Common myeloid progenitor, CD34-positive (primary cell): ENCODE measurements around the gene RABEP1.
A peak's percentile ranks its signal among the peaks of the same experiment; 100 is the strongest.

Experiments
- CTCF ChIA-PET: fragments of 350-600 bp; sonication (Branson Sonifier 250); formaldehyde crosslinking; loops from one replicate; lab custom pipeline; 2021; ENCODE audit warnings: antibody characterized with exemption; lab: Charles Lee
- POLR2A ChIA-PET: fragments of 350-600 bp; sonication (Branson Sonifier 250); formaldehyde crosslinking; loops from one replicate; lab custom pipeline; 2021; ENCODE audit warnings: antibody characterized with exemption; lab: Charles Lee
- DNase-seq, 3 donors: peaks; one replicate each; pipeline versions ENCODE4 v3.0.0 to v3.0.0-alpha.2; 2013
- H3K27ac ChIP-seq, 2 experiments: 1 replicate in 1 of 2; 2 replicates in 1 of 2; pipeline ENCODE4 v1.7.0; 2013; ENCODE audit warnings: inconsistent platforms in 2 of 2, low read length in 2 of 2, mild to moderate bottlenecking in 2 of 2, low read depth in 1 of 2, moderate library complexity in 1 of 2; ENCODE audit not compliant: severe bottlenecking in 2 of 2, insufficient read depth in 1 of 2, poor library complexity in 1 of 2
- H3K27me3 ChIP-seq, 5 experiments: replicated peaks in 2 of 5; 1 replicate in 3 of 5; 2 replicates in 2 of 5; pipeline versions ENCODE4 v1.6.1 to v1.7.0; 2013; ENCODE audit warnings: low read length in 4 of 5, mild to moderate bottlenecking in 2 of 5, moderate library complexity in 2 of 5, inconsistent platforms in 1 of 5; ENCODE audit not compliant: insufficient read depth in 5 of 5, control insufficient read depth in 4 of 5
- H3K36me3 ChIP-seq, 4 experiments: 1 replicate in 2 of 4; 2 replicates in 2 of 4; pipeline versions ENCODE4 v1.6.1 to v1.7.0; 2013; ENCODE audit warnings: low read length in 3 of 4, control low read depth in 1 of 4, mild to moderate bottlenecking in 1 of 4; ENCODE audit not compliant: control insufficient read depth in 4 of 4, insufficient read depth in 4 of 4
- H3K4me1 ChIP-seq, 4 experiments: 1 replicate in 3 of 4; 2 replicates in 1 of 4; pipeline versions ENCODE4 v1.6.1 to v1.7.1; 2013; ENCODE audit warnings: low read length in 3 of 4, mild to moderate bottlenecking in 3 of 4, control low read depth in 1 of 4, inconsistent platforms in 1 of 4, moderate library complexity in 1 of 4; ENCODE audit not compliant: control insufficient read depth in 4 of 4, insufficient read depth in 4 of 4; ENCODE audit errors: control extremely low read depth in 1 of 4
- H3K4me3 ChIP-seq, 7 experiments: 1 replicate in 4 of 7; 2 replicates in 3 of 7; pipeline versions ENCODE4 v1.5.1 to v1.7.0; 2013; ENCODE audit warnings: mild to moderate bottlenecking in 7 of 7, low read length in 6 of 7, moderate library complexity in 6 of 7, inconsistent platforms in 2 of 7, low read depth in 2 of 7, control low read depth in 1 of 7; ENCODE audit not compliant: insufficient read depth in 4 of 7, control insufficient read depth in 1 of 7; ENCODE audit errors: extremely low read depth in 1 of 7
- H3K9me3 ChIP-seq, 5 experiments: 1 replicate in 4 of 5; 2 replicates in 1 of 5; pipeline versions ENCODE4 v1.6.1 to v1.7.1; 2013; ENCODE audit warnings: low read length in 4 of 5, mild to moderate bottlenecking in 2 of 5, inconsistent platforms in 1 of 5, low read depth in 1 of 5, moderate library complexity in 1 of 5; ENCODE audit not compliant: control insufficient read depth in 4 of 5, insufficient read depth in 2 of 5; ENCODE audit errors: control extremely low read depth in 1 of 5
- WGBS: methylation state at CpG from one replicate; pipeline ENCODE4 v1.1.5; 2013; ENCODE audit not compliant: insufficient coverage; 5-methylcytosine and 5-hydroxymethylcytosine counted together

RABEP1 gene

GRCh38 chr17:5329784-5330557 lies 47.9 kb downstream of the RABEP1 start:
- DNase-seq = peak in 2 of 3 donors; percentile 9 to 25

GRCh38 chr17:5330981-5331380 lies 48.9 kb downstream of the RABEP1 start:
- ChIA-PET CTCF (no interaction called here), POLR2A (no interaction called here)
- H3K9me3 ChIP-seq = no peaks in the 10 kb centered on the region
- H3K4me3 ChIP-seq = no peak overlapping the region
- H3K27me3 ChIP-seq = no peaks in the 10 kb centered on the region
- H3K36me3 ChIP-seq = peaks cover 11 to 32% (median 17%) of the 10 kb centered on the region in 4 experiments
- no CpG with 5 or more reads among the region's 2 CpGs for WGBS
- no peak overlapping the region for H3K27ac ChIP-seq
- no peak for DNase-seq
- peaks cover 3 to 6% (median 5%) of the 10 kb centered on the region in 4 experiments for H3K4me1 ChIP-seq

More at GRCh38 chr17:5329784-5330557, 47.9 kb downstream of the RABEP1 start:
- Histone ChIP-seq H3K4me1 (peaks cover 3 to 6% (median 5%) of the 10 kb centered on the region in 4 experiments), H3K27ac (no peak overlapping the region), H3K36me3 (peaks cover 11 to 29% (median 16%) of the 10 kb centered on the region in 4 experiments), H3K4me3 (no peak overlapping the region), H3K27me3 (no peaks in the 10 kb centered on the region), H3K9me3 (no peaks in the 10 kb centered on the region)
- CTCF ChIA-PET = no interaction called here
- POLR2A ChIA-PET = no interaction called here
- WGBS = 0% methylated on average over 1 of the region's 2 CpGs

GRCh38 chr17:5331506-5331905 lies 49.4 kb downstream of the RABEP1 start:
- DNase-seq = no peak
- WGBS = no CpG with 5 or more reads among the region's 4 CpGs
- ChIA-PET POLR2A (no interaction called here), CTCF (interaction anchor here (1.2 kb wide), 1 partner anchor 24 kb away, joined by 3 read pairs; no protein-coding TSS in a partner anchor)
- Histone ChIP-seq H3K9me3 (no peaks in the 10 kb centered on the region), H3K4me3 (no peak overlapping the region), H3K36me3 (peaks cover 13 to 32% (median 17%) of the 10 kb centered on the region in 4 experiments), H3K27me3 (no peaks in the 10 kb centered on the region), H3K27ac (no peak overlapping the region), H3K4me1 (peaks cover 3 to 6% (median 5%) of the 10 kb centered on the region in 4 experiments)

GRCh38 chr17:5344914-5345313 lies 62.8 kb downstream of the RABEP1 start:
- POLR2A ChIA-PET = no interaction called here
- no peaks in the 10 kb centered on the region for H3K4me1 ChIP-seq
- CTCF ChIA-PET = interaction anchor here (1.3 kb wide), 1 partner anchor 40 kb away, joined by 3 read pairs; no protein-coding TSS in a partner anchor
- H3K27me3 ChIP-seq = no peaks in the 10 kb centered on the region
- 100% methylated on average over 4 of the region's 9 CpGs for WGBS
- peaks cover 7 to 34% (median 19%) of the 10 kb centered on the region in 4 experiments for H3K36me3 ChIP-seq
- no peaks in the 10 kb centered on the region for H3K9me3 ChIP-seq
- no peak overlapping the region for H3K4me3 ChIP-seq
- DNase-seq = peak in 1 of 3 donors; percentile 2
- no peak overlapping the region for H3K27ac ChIP-seq

- ChIA-PET POLR2A (no interaction called here), CTCF (interaction anchor here (1.0 kb wide), 1 partner anchor 18 kb away, joined by 3 read pairs; no protein-coding TSS in a partner anchor)
- 94% methylated on average over 4 of the region's 4 CpGs for WGBS
- H3K27ac ChIP-seq = no peak overlapping the region
- no peaks in the 10 kb centered on the region for H3K4me1 ChIP-seq
- peaks cover 14 to 72% (median 43%) of the 10 kb centered on the region in 4 experiments for H3K36me3 ChIP-seq
- no peak for DNase-seq
- H3K4me3 ChIP-seq = no peak overlapping the region
- H3K9me3 ChIP-seq = no peaks in the 10 kb centered on the region
- no peaks in the 10 kb centered on the region for H3K27me3 ChIP-seq
Observed at GRCh38 chr17:5352681-5353289, 70.7 kb downstream of the RABEP1 start.

DNA sequence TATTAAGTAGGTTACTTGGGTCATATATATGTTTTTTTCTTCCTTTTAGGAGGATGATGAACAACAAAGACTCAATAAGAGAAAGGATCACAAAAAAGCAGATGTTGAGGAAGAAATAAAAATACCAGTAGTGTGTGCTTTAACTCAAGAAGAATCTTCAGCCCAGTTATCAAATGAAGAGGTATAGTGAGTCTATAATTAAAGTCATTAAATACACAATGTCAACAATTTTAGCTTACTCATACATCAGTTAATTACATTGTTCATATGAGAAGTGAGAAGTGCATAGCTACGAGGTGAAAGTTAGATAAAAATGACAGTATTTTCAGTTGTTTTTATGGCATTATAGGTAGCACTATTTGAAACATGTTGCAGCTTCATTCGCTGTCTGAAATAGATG lies 72.2 kb downstream of the RABEP1 start:
- CTCF ChIA-PET = no interaction called here
- DNase-seq = no peak
- no CpG with 5 or more reads among the region's 2 CpGs for WGBS
- Histone ChIP-seq H3K27ac (no peak overlapping the region), H3K4me3 (no peak overlapping the region), H3K9me3 (no peaks in the 10 kb centered on the region), H3K36me3 (peaks cover 10 to 71% (median 43%) of the 10 kb centered on the region in 4 experiments), H3K4me1 (no peaks in the 10 kb centered on the region), H3K27me3 (no peaks in the 10 kb centered on the region)
- POLR2A ChIA-PET = interaction anchor here (0.6 kb wide), 1 partner anchor 1175 kb away, joined by 4 read pairs; no protein-coding TSS in a partner anchor
